ENCODE data around the gene GRID2IP.

- TF ChIP-seq GATA2 (IDR thresholded peaks at IDR 0.05; ENCODE audit: low read depth, low read length) = no peak
- no peak for TF ChIP-seq GATA3 (IDR thresholded peaks at IDR 0.05; ENCODE audit: low read depth, low read length)
Measured at GRCh38 chr7:6512892-6513291, 38.4 kb downstream of the GRID2IP start.

All from SH-SY5Y (cell line).